BLaER1 treated with 17β-estradiol and CSF1 and Interleukin-3, amounts not matched to agents 10 nM and 100 nM (cell line): ENCODE results near the gene CC2D2B.

Experiments
- H3K27ac ChIP-seq, 11 experiments: shearing (Covaris generic); formaldehyde crosslinking; 2 replicates each; pipeline ENCODE4 v1.8.1; 2022
- H3K27me3 ChIP-seq, 11 experiments: shearing (Covaris generic); formaldehyde crosslinking; 2 replicates each; pipeline ENCODE4 v1.8.1; 2022
- H3K36me3 ChIP-seq, 11 experiments: shearing (Covaris generic); formaldehyde crosslinking; 2 replicates each; pipeline ENCODE4 v1.8.1; 2022
- H3K4me1 ChIP-seq, 10 experiments: shearing (Covaris generic); formaldehyde crosslinking; 2 replicates each; pipeline ENCODE4 v1.8.1; 2022
- H3K4me2 ChIP-seq, 11 experiments: shearing (Covaris generic); formaldehyde crosslinking; 2 replicates each; pipeline ENCODE4 v1.8.1; 2022
- H3K4me3 ChIP-seq, 10 experiments: shearing (Covaris generic); formaldehyde crosslinking; 2 replicates each; pipeline ENCODE4 v1.8.1; 2022
- H3K9ac ChIP-seq, 11 experiments: shearing (Covaris generic); formaldehyde crosslinking; 2 replicates each; pipeline ENCODE4 v1.8.1; 2022
- H3K9me3 ChIP-seq, 11 experiments: shearing (Covaris generic); formaldehyde crosslinking; replicated peaks in 1 of 11; 2 replicates each; pipeline ENCODE4 v1.8.1; 2022
- H4K20me1 ChIP-seq, 11 experiments: shearing (Covaris generic); formaldehyde crosslinking; 2 replicates each; pipeline ENCODE4 v1.8.1; 2022
- Cebpa-rat ChIP-seq, 11 experiments: shearing (Covaris generic); IDR thresholded peaks; 2 replicates each; pipeline ENCODE4 v1.8.1; 2022

Gene CC2D2B

DNA sequence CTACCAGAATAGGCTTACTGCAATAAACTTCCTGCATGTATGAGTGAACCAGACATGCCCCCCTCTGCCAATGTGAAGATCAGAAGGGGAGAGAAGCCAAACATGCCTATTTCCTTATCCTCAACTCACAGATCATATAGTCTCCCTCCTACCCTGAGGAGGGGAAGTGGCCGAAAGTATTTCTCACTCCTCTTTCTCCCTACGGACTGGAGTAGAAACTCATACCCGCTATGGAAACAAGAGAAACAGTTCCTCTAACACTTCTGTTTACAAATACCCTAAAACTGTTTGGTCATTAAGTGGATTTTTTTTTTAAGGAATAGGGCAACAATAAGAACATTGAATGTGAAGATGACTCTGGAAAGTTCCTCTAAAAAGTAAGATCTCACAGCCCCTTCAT lies 167.0 kb downstream of the CC2D2B start:
- no peak for TF ChIP-seq Cebpa-rat (IDR thresholded peaks at IDR 0.05)
- peaks cover 0 to 21% (median 16%) of the 10 kb centered on the region in 10 experiments; a peak in 15 of 20 replicates for H3K4me1 ChIP-seq
- peak overlapping the region in 1 of 11 experiments; percentile 43; a peak in 3 of 22 replicates for H3K27ac ChIP-seq

DNA sequence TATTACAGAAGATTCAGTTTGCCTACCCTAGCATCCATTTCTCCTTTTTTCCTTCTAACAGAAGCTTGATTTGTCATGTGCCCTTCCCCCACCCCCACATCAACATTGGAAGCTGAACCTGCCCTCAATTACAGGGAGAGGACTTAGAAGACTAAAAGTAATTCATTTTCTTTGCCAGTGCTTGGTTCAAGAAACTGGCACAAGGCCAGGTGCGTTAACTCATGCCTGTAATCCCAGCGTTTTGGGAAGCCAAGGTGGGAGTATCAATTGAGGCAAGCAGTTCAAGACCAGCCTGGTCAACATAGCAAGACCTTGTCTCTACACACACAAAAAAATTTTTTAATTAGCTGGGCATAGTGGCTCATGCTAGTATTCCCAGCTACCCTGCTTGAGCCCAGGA lies 168.2 kb downstream of the CC2D2B start:
- TF ChIP-seq Cebpa-rat (IDR thresholded peaks at IDR 0.05) = no peak
- H3K9ac ChIP-seq = no peak overlapping the region
- no peak overlapping the region for H3K4me2 ChIP-seq
- peaks cover 0 to 21% (median 16%) of the 10 kb centered on the region in 10 experiments; a peak in 15 of 20 replicates for H3K4me1 ChIP-seq
- H3K4me3 ChIP-seq = no peak overlapping the region
- no peak overlapping the region for H3K27ac ChIP-seq
- H4K20me1 ChIP-seq = no peaks in the 10 kb centered on the region
- no peaks in the 10 kb centered on the region for H3K9me3 ChIP-seq
- no peaks in the 10 kb centered on the region for H3K36me3 ChIP-seq
- H3K27me3 ChIP-seq = no peaks in the 10 kb centered on the region

More for the DNA sequence above, 167.0 kb downstream of the CC2D2B start:
- Histone ChIP-seq H4K20me1 (no peaks in the 10 kb centered on the region), H3K36me3 (no peaks in the 10 kb centered on the region), H3K9ac (no peak overlapping the region), H3K4me2 (peak overlapping the region in 6 of 11 experiments; percentile 28 to 63 (median 44); a peak in 10 of 22 replicates), H3K27me3 (no peaks in the 10 kb centered on the region), H3K4me3 (no peak overlapping the region), H3K9me3 (no peaks in the 10 kb centered on the region)

DNA sequence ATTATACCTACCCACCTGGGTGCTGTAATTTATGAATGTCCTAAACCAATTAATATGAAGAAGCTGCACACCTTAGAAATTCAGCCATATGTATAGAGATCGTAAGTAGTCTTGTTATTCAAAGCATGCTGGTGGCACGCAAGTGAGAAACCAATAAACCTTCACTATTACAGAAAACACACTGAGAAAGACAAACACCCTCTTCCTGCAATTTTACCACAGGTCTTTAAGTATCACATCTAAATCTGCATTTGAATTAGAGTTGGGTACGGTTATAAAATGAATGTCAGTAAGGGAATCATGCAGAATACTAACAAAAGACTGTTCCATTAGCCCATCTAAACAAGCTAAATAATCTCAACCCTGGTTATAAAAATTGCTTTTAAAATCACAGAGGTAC lies 169.4 kb downstream of the CC2D2B start:
- H3K9me3 ChIP-seq = no peaks in the 10 kb centered on the region
- no peak overlapping the region for H3K27ac ChIP-seq
- no peak overlapping the region for H3K9ac ChIP-seq
- no peaks in the 10 kb centered on the region for H3K27me3 ChIP-seq
- peaks cover 0 to 21% (median 16%) of the 10 kb centered on the region in 10 experiments; a peak in 15 of 20 replicates for H3K4me1 ChIP-seq
- no peak overlapping the region for H3K4me3 ChIP-seq
- TF ChIP-seq Cebpa-rat (IDR thresholded peaks at IDR 0.05) = no peak
- H4K20me1 ChIP-seq = no peaks in the 10 kb centered on the region
- no peaks in the 10 kb centered on the region for H3K36me3 ChIP-seq
- no peak overlapping the region for H3K4me2 ChIP-seq

DNA sequence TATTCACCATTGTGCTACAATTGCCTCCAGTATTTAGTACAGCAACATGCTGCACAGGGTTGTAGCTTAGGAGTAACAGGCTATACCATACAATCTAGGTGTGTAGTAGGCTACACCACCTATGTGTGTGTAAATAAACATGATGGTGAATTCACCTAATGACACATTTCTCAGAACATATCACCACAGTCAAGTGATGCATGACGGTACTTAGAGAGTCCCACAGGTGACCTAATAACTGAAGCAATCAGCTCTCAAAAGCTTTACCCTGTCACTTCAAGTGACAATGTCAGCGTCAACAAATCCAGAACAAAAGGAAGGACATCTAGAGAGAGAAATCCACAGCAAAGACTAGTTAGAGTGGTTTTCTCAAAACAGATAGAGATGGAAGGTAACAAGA lies 174.4 kb downstream of the CC2D2B start:
- no peak overlapping the region for H3K4me2 ChIP-seq
- H4K20me1 ChIP-seq = no peaks in the 10 kb centered on the region
- no peaks in the 10 kb centered on the region for H3K9me3 ChIP-seq
- H3K27ac ChIP-seq = no peak overlapping the region
- no peaks in the 10 kb centered on the region for H3K36me3 ChIP-seq
- no peak overlapping the region for H3K4me3 ChIP-seq
- no peak overlapping the region for H3K9ac ChIP-seq
- no peak for TF ChIP-seq Cebpa-rat (IDR thresholded peaks at IDR 0.05)
- no peaks in the 10 kb centered on the region for H3K27me3 ChIP-seq
- no peaks in the 10 kb centered on the region for H3K4me1 ChIP-seq
